Cortex of kidney (tissue), 1 donor: ENCODE data around the gene ZNF407.

ENCODE experiments used
- DNase-seq: peaks from one replicate; lab custom pipeline; 2025; lab: John Stamatoyannopoulos, UW

ZNF407 gene

GRCh38 chr18:74728586-74728985, 130.9 kb downstream of the ZNF407 start:
- DNase-seq, result no peak

GRCh38 chr18:74731097-74731496, 133.4 kb downstream of the ZNF407 start:
- DNase-seq, result no peak

GRCh38 chr18:74732380-74732779, 134.7 kb downstream of the ZNF407 start:
- DNase-seq, result no peak

GRCh38 chr18:74733598-74733997, 135.9 kb downstream of the ZNF407 start:
- no peak for DNase-seq

GRCh38 chr18:74734013-74734444, 136.4 kb downstream of the ZNF407 start:
- DNase-seq, result no peak

- no peak for DNase-seq
Measured at GRCh38 chr18:74739926-74740325, 142.3 kb downstream of the ZNF407 start.

GRCh38 chr18:74742573-74743243, 145.0 kb downstream of the ZNF407 start:
- no peak for DNase-seq

GRCh38 chr18:74745633-74746403, 148.1 kb downstream of the ZNF407 start:
- no peak for DNase-seq

GRCh38 chr18:74748809-74749208, 151.1 kb downstream of the ZNF407 start:
- DNase-seq, result no peak

GRCh38 chr18:74758995-74759394, 161.3 kb downstream of the ZNF407 start:
- no peak for DNase-seq

GRCh38 chr18:74760026-74760425, 162.4 kb downstream of the ZNF407 start:
- no peak for DNase-seq

GRCh38 chr18:74760436-74760835, 162.8 kb downstream of the ZNF407 start:
- DNase-seq, result no peak

- DNase-seq, result no peak
Measured at GRCh38 chr18:74766251-74766650, 168.6 kb downstream of the ZNF407 start.

GRCh38 chr18:74768096-74768495, 170.4 kb downstream of the ZNF407 start:
- no peak for DNase-seq

GRCh38 chr18:74773171-74773624, 175.5 kb downstream of the ZNF407 start:
- DNase-seq, result no peak

GRCh38 chr18:74774486-74774885, 176.8 kb downstream of the ZNF407 start:
- DNase-seq, result no peak

- DNase-seq, result no peak
Measured at GRCh38 chr18:74775239-74775638, 177.6 kb downstream of the ZNF407 start.

GRCh38 chr18:74778191-74778847, 180.6 kb downstream of the ZNF407 start:
- no peak for DNase-seq

GRCh38 chr18:74784752-74785151, 187.1 kb downstream of the ZNF407 start:
- no peak for DNase-seq

- no peak for DNase-seq
Measured at GRCh38 chr18:74785632-74786031, 188.0 kb downstream of the ZNF407 start.

- DNase-seq, result no peak
Measured at GRCh38 chr18:74788657-74789056, 191.0 kb downstream of the ZNF407 start.

- no peak for DNase-seq
Measured at GRCh38 chr18:74789078-74789477, 191.4 kb downstream of the ZNF407 start.

- DNase-seq, result no peak
Measured at GRCh38 chr18:74790451-74790850, 192.8 kb downstream of the ZNF407 start.
